PC-3 (cell line): Measurements from ENCODE around the gene KCP. TPM values are rescaled to one million over a fixed set of nuclear protein-coding genes. Genes with fewer than 3 reads are reported as not detected.
A peak's percentile ranks its signal among the peaks of the same experiment; 100 is the strongest.

ENCODE experiments used
- ATAC-seq: fragments of 200-7000 bp; cut with Tn5 transposase; 2 replicates; pipeline ENCODE4 v1.9.1; 2020; ENCODE audit warnings: mild to moderate bottlenecking, moderate library complexity
- BruUV-seq: library from RNA; stranded (reverse); fragments of 400-500 nt; replicated peaks from 2 replicates; lab custom pipeline; 2021; lab: Mats Ljungman, UMichigan
- CTCF ChIA-PET: fragments of 300-600 bp; sonication (Branson Sonifier 250); formaldehyde crosslinking; loops from one replicate; lab custom pipeline; 2022; ENCODE audit warnings: antibody characterized with exemption; lab: Charles Lee
- POLR2A ChIA-PET: fragments of 300-600 bp; sonication (Branson Sonifier 250); formaldehyde crosslinking; loops from one replicate; lab custom pipeline; 2022; ENCODE audit warnings: antibody characterized with exemption; ENCODE audit not compliant: unreplicated experiment; lab: Charles Lee
- DNase-seq: peaks from one replicate; pipeline ENCODE4 v3.0.0-alpha.2; 2015
- H2AFZ ChIP-seq: fragments of 300-600 bp; sonication (generic); 2 replicates; pipeline ENCODE4 v1.6.0; 2016; ENCODE audit warnings: antibody characterized with exemption, low read length
- H3F3A ChIP-seq: fragments of 300-600 bp; sonication (generic); one replicate; pipeline ENCODE4 v1.6.0; 2017; ENCODE audit warnings: antibody characterized with exemption, low read length, control low read depth, mild to moderate bottlenecking; ENCODE audit not compliant: unreplicated experiment
- H3K27ac ChIP-seq: fragments of 300-600 bp; sonication (generic); 2 replicates; pipeline ENCODE4 v1.5.1; 2016; ENCODE audit warnings: mild to moderate bottlenecking, low read length
- H3K27me3 ChIP-seq: fragments of 300-600 bp; sonication (generic); 2 replicates; pipeline ENCODE4 v1.6.1; 2016; ENCODE audit warnings: low read length, mixed read lengths
- H3K36me3 ChIP-seq: fragments of 300-600 bp; sonication (generic); 2 replicates; pipeline ENCODE4 v1.6.1; 2016; ENCODE audit warnings: low read depth, mixed run types, low read length, mixed read lengths
- H3K4me1 ChIP-seq: fragments of 300-600 bp; sonication (generic); 2 replicates; pipeline ENCODE4 v1.5.1; 2016; ENCODE audit warnings: low read length; ENCODE audit not compliant: insufficient read depth
- H3K4me2 ChIP-seq: fragments of 300-600 bp; sonication (generic); 2 replicates; pipeline ENCODE4 v1.6.0; 2016; ENCODE audit warnings: low read length
- H3K4me3 ChIP-seq: fragments of 300-600 bp; sonication (generic); 2 replicates; pipeline ENCODE4 v1.5.1; 2016; ENCODE audit warnings: mild to moderate bottlenecking, low read length, mixed read lengths
- H3K79me2 ChIP-seq: fragments of 300-600 bp; sonication (generic); 2 replicates; pipeline ENCODE4 v1.6.1; 2017; ENCODE audit warnings: low read length, mixed read lengths
- H3K9ac ChIP-seq: fragments of 300-600 bp; sonication (generic); 2 replicates; pipeline ENCODE4 v1.6.0; 2016; ENCODE audit warnings: mild to moderate bottlenecking, low read length
- H3K9me2 ChIP-seq: fragments of 300-600 bp; sonication (generic); replicated peaks from 2 replicates; pipeline ENCODE4 v1.6.1; 2016; ENCODE audit warnings: mixed run types, low read length, mixed read lengths
- H3K9me3 ChIP-seq: fragments of 300-600 bp; sonication (generic); 2 replicates; pipeline ENCODE4 v1.6.1; 2016; ENCODE audit warnings: low read length, mixed read lengths
- H4K20me1 ChIP-seq: fragments of 300-600 bp; sonication (generic); 2 replicates; pipeline ENCODE4 v1.6.1; 2016; ENCODE audit warnings: low read length, mixed read lengths
- EZH2 ChIP-seq: fragments of 300-600 bp; sonication (generic); IDR thresholded peaks from one replicate; pipeline ENCODE4 v1.6.1; 2017; ENCODE audit warnings: antibody characterized with exemption, mild to moderate bottlenecking, low read length; ENCODE audit not compliant: unreplicated experiment
- EZH2phosphoT487 ChIP-seq: fragments of 300-600 bp; sonication (generic); IDR thresholded peaks from 2 replicates; pipeline ENCODE4 v1.6.1; 2018; ENCODE audit warnings: mild to moderate bottlenecking, antibody characterized with exemption, low read length, borderline replicate concordance
- intact Hi-C: fragments of 100-400 bp; cut with micrococcal nuclease; formaldehyde crosslinking; loops from 2 replicates; pipeline ENCODE4 v1.9.0; 2023
- total RNA-seq: library from RNA; depleted of rRNA; stranded (reverse); fragments of >200 nt; gene quantifications from 2 replicates; pipeline ENCODE4 v1.2.3, GENCODE V29; 2014
- TF ChIP-seq, protein P1 (sequence below): fragments of 300-600 bp; sonication (generic); conservative IDR thresholded peaks from 2 replicates; pipeline ENCODE4 v1.5.1; 2017; ENCODE audit warnings: antibody characterized with exemption, low read depth, mild to moderate bottlenecking, low read length

The KCP gene
- total RNA-seq, 1 experiment from 2014 or later: 3.2 TPM

DNA sequence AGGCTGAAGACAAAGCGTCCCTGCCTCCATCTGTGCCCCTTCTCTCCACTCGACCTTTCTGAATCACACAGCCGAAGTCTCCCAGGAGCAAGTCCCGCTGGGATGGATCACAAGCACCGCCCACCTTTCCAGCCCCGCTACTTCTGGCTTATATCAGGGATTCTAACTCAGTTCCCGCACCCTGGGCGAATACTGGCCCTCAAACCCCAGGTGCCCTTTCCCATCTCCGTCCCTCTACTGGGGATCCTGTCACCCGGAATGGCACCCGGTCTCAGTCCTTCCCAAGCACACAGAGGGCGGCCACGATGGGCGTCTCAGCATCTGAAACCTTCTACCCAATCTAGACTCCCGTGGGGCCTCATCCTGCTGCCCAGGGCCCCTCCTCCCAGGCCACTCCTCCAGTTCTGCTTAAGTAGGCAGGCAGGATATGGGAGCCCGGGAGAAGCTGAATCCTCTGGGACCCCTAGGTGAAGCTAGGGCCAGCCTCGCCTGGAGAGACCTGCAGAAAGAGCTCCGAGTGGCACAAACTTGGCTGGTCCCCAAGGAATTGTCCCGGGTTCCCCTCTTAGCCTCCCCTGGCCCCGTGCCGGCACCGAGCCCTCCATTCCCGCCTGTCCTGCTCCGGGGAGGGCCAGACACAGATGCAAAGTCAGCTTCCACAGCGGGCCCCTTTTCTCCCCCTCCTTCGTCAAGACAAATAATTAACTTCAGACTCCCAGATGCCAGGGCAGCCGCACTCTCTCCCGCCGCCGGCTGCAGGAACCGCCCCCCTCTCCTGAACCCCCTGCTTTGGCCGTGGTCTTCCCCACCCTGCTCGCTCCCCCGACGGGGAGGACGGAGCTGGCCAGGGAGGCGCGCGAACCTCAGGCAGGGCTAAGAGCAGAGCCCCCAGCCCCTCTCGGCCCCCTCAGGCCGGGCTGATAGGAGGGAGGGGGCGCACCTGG is 612 bp downstream of the KCP start:
- peak overlapping the region; percentile 25; the same call in 1 of the 2 replicates for H2AFZ ChIP-seq
- peak overlapping the region; percentile 48; the same call in 1 of the 2 replicates for H3K4me2 ChIP-seq
- TF ChIP-seq, protein P1, sequence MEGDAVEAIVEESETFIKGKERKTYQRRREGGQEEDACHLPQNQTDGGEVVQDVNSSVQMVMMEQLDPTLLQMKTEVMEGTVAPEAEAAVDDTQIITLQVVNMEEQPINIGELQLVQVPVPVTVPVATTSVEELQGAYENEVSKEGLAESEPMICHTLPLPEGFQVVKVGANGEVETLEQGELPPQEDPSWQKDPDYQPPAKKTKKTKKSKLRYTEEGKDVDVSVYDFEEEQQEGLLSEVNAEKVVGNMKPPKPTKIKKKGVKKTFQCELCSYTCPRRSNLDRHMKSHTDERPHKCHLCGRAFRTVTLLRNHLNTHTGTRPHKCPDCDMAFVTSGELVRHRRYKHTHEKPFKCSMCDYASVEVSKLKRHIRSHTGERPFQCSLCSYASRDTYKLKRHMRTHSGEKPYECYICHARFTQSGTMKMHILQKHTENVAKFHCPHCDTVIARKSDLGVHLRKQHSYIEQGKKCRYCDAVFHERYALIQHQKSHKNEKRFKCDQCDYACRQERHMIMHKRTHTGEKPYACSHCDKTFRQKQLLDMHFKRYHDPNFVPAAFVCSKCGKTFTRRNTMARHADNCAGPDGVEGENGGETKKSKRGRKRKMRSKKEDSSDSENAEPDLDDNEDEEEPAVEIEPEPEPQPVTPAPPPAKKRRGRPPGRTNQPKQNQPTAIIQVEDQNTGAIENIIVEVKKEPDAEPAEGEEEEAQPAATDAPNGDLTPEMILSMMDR: no peak
- TF ChIP-seq EZH2 (no peak), EZH2phosphoT487 (no peak)
- no peaks in the 10 kb centered on the region for H3K4me1 ChIP-seq
- H3K9me3 ChIP-seq: no peaks in the 10 kb centered on the region
- no peak overlapping the region for H3K4me3 ChIP-seq
- no peaks in the 10 kb centered on the region; the same call in 1 of the 2 replicates for H3K27me3 ChIP-seq
- ATAC-seq: peak; percentile 31; the same call in 1 of the 2 replicates
- DNase-seq: no peak
- H4K20me1 ChIP-seq: no peaks in the 10 kb centered on the region
- no peaks in the 10 kb centered on the region for H3K79me2 ChIP-seq
- CTCF ChIA-PET: no interaction called here
- no peaks in the 10 kb centered on the region for H3K9me2 ChIP-seq
- no peaks in the 10 kb centered on the region for H3F3A ChIP-seq
- POLR2A ChIA-PET: no interaction called here
- H3K27ac ChIP-seq: no peak overlapping the region
- H3K36me3 ChIP-seq: no peaks in the 10 kb centered on the region
- H3K9ac ChIP-seq: no peak overlapping the region
- intact Hi-C loops: no loop called here
- BruUV-seq: no TSS peak

DNA sequence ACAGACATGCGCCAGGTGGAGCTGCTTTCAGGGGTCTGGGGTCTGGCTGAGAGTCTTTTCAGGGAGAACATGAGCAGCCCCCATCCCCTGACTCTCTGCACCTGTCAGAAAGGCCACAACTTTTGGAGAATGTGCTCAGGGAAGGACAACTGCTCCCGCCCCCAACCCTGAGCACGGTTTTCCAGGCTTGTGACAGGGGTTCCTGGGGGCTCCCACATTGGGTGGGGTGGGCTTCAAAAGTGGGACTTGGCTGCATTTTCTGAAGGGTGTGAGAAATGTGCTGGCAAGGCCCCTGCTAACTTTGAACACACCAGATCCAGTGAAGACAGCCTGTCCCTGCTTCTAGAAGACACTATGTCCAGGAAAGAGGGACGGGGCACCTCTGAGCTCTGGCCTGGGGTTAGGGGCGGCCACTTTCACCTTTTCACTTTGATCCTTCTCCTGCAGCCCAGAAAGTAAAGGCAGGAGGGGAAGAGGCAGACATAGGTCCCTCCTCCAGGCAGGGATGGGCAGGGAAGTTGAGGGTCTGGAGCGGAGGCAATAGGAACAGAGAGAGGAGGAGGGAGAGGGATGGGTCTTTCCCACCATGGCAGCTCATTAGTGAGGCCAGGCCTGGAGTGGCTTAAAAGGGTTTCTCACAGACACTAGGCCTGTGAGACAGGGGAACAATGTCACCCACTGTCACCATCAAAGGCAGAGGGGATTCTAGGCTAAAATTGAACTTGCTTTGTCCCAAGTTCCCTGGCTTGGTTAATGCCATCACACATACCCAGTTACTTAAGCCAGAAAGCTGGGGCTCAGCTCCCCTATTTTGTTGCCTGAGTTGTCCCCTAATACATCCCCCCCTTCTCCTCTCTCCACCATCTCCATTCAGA is 1.5 kb downstream of the KCP start:
- Histone ChIP-seq H3K36me3 (no peaks in the 10 kb centered on the region), H3K27ac (no peak overlapping the region), H3K79me2 (no peaks in the 10 kb centered on the region), H4K20me1 (no peaks in the 10 kb centered on the region), H3K9me2 (no peaks in the 10 kb centered on the region), H3K27me3 (no peaks in the 10 kb centered on the region; the same call in 1 of the 2 replicates), H2AFZ (no peak overlapping the region), H3K4me2 (no peak overlapping the region), H3K4me1 (no peaks in the 10 kb centered on the region), H3K9ac (no peak overlapping the region), H3F3A (no peaks in the 10 kb centered on the region), H3K9me3 (no peaks in the 10 kb centered on the region), H3K4me3 (no peak overlapping the region)
- no peak for ATAC-seq
- no TSS peak for BruUV-seq
- CTCF ChIA-PET: no interaction called here
- TF ChIP-seq, protein P1: no peak
- TF ChIP-seq EZH2 (no peak), EZH2phosphoT487 (no peak)
- intact Hi-C loops: no loop called here
- POLR2A ChIA-PET: interaction anchor here (0.6 kb wide), 1 partner anchor 50 kb away, joined by 4 read pairs; no protein-coding TSS in a partner anchor
- no peak for DNase-seq
